Activated CD4-positive, alpha-beta T cell treated with anti-CD3 and anti-CD28 coated beads, Interleukin-2, Interleukin-4, amounts not matched to agents 100 ng/mL and 50 ng/mL, durations not matched to agents 16 hours and 8 hours (primary cell): ENCODE measurements around the gene IDH3A.

ENCODE experiments used
- DNase-seq: peaks from one replicate; pipeline ENCODE4 v3.0.0-alpha.2; 2020; ENCODE audit warnings: low spot score

Gene IDH3A

GRCh38 chr15:78204351-78205309, 55.5 kb downstream of the IDH3A start:
- no peak for DNase-seq

- no peak for DNase-seq
These were observed 56.2 kb downstream of the IDH3A start for GRCh38 chr15:78205337-78205736.

GRCh38 chr15:78205856-78206255, 56.7 kb downstream of the IDH3A start:
- no peak for DNase-seq

- DNase-seq: no peak
These were observed 57.4 kb downstream of the IDH3A start for GRCh38 chr15:78206326-78207109.

- no peak for DNase-seq
These were observed 57.9 kb downstream of the IDH3A start for GRCh38 chr15:78207110-78207458.

GRCh38 chr15:78207641-78208340, 58.6 kb downstream of the IDH3A start:
- no peak for DNase-seq

- DNase-seq: no peak
These were observed 59.2 kb downstream of the IDH3A start for GRCh38 chr15:78208341-78208844.

GRCh38 chr15:78208887-78209645, 59.9 kb downstream of the IDH3A start:
- no peak for DNase-seq

- no peak for DNase-seq
These were observed 60.6 kb downstream of the IDH3A start for GRCh38 chr15:78209646-78210348.

- no peak for DNase-seq
These were observed 61.2 kb downstream of the IDH3A start for GRCh38 chr15:78210349-78210717.

GRCh38 chr15:78211189-78211921, 62.2 kb downstream of the IDH3A start:
- DNase-seq: no peak

GRCh38 chr15:78212008-78212407, 62.8 kb downstream of the IDH3A start:
- no peak for DNase-seq

GRCh38 chr15:78212546-78213424, 63.6 kb downstream of the IDH3A start:
- DNase-seq: no peak

GRCh38 chr15:78213425-78213750, 64.2 kb downstream of the IDH3A start:
- DNase-seq: no peak

- no peak for DNase-seq
These were observed 64.8 kb downstream of the IDH3A start for GRCh38 chr15:78213956-78214355.

GRCh38 chr15:78216276-78217104, 67.3 kb downstream of the IDH3A start:
- DNase-seq: no peak

GRCh38 chr15:78220713-78221112, 71.6 kb downstream of the IDH3A start:
- no peak for DNase-seq
